Astrocyte (in vitro differentiated cells and primary cell): Measurements from ENCODE around the gene EXOSC9. TPM values are rescaled to one million over a fixed set of nuclear protein-coding genes. Genes with fewer than 3 reads are reported as not detected.

ENCODE experiments used
- DNase-seq: peaks from one replicate; pipeline ENCODE4 v3.0.0-alpha.2; 2010; ENCODE audit warnings: low read depth
- FAIRE-seq: peaks from 2 replicates; lab custom pipeline; 2011; peaks lifted over from hg19 to GRCh38; lab: Jason Lieb, UNC
- H2AFZ ChIP-seq: 2 replicates; pipeline ENCODE4 v1.6.0; 2012; ENCODE audit warnings: low read depth, low read length, inconsistent platforms
- H3K27ac ChIP-seq: 2 replicates; pipeline ENCODE4 v1.5.1; 2011; ENCODE audit warnings: low read depth, low read length, inconsistent platforms
- H3K27me3 ChIP-seq: 2 replicates; pipeline ENCODE4 v1.6.0; 2011; ENCODE audit warnings: low read length, inconsistent platforms; ENCODE audit not compliant: insufficient read depth
- H3K36me3 ChIP-seq: 2 replicates; pipeline ENCODE4 v1.5.1; 2011; ENCODE audit warnings: low read length, inconsistent platforms; ENCODE audit not compliant: insufficient read depth
- H3K4me1 ChIP-seq: 2 replicates; pipeline ENCODE4 v1.5.1; 2011; ENCODE audit warnings: low read length, inconsistent platforms; ENCODE audit not compliant: insufficient read depth
- H3K4me2 ChIP-seq: 2 replicates; pipeline ENCODE4 v1.6.0; 2012; ENCODE audit warnings: low read length, inconsistent platforms
- H3K4me3 ChIP-seq: 2 replicates; pipeline ENCODE4 v1.5.1; 2011; ENCODE audit warnings: low read depth, mild to moderate bottlenecking, low read length, inconsistent platforms; ENCODE audit not compliant: insufficient read depth
- H3K79me2 ChIP-seq: 2 replicates; pipeline ENCODE4 v1.6.0; 2012; ENCODE audit warnings: mild to moderate bottlenecking, low read length, inconsistent platforms; ENCODE audit not compliant: insufficient read depth
- H3K9ac ChIP-seq: 2 replicates; pipeline ENCODE4 v1.6.0; 2012; ENCODE audit warnings: mild to moderate bottlenecking, low read length, inconsistent platforms
- H3K9me3 ChIP-seq: 2 replicates; pipeline ENCODE4 v1.5.1; 2012; ENCODE audit warnings: low read depth, mild to moderate bottlenecking, low read length, inconsistent platforms; ENCODE audit not compliant: insufficient read depth
- H4K20me1 ChIP-seq: 2 replicates; pipeline ENCODE4 v1.6.0; 2012; ENCODE audit warnings: low read length, inconsistent platforms; ENCODE audit not compliant: insufficient read depth
- H3K27ac Mint-ChIP-seq: one replicate; pipeline ENCODE4 v1.8.0; 2021; ENCODE audit warnings: mild to moderate bottlenecking, mixed read lengths; ENCODE audit not compliant: unreplicated experiment
- H3K27me3 Mint-ChIP-seq: one replicate; pipeline ENCODE4 v1.8.0; 2021; ENCODE audit warnings: low read depth, mixed read lengths; ENCODE audit not compliant: unreplicated experiment
- H3K36me3 Mint-ChIP-seq: one replicate; pipeline ENCODE4 v1.8.0; 2021; ENCODE audit warnings: low read depth, mixed read lengths; ENCODE audit not compliant: unreplicated experiment
- H3K4me1 Mint-ChIP-seq: one replicate; pipeline ENCODE4 v1.8.0; 2021; ENCODE audit warnings: low read depth, mixed read lengths; ENCODE audit not compliant: unreplicated experiment
- H3K4me3 Mint-ChIP-seq: one replicate; pipeline ENCODE4 v1.8.0; 2021; ENCODE audit warnings: mild to moderate bottlenecking, moderate library complexity, mixed read lengths; ENCODE audit not compliant: unreplicated experiment
- H3K9me3 Mint-ChIP-seq: one replicate; pipeline ENCODE4 v1.8.0; 2021; ENCODE audit warnings: mild to moderate bottlenecking, mixed read lengths; ENCODE audit not compliant: unreplicated experiment
- EZH2 ChIP-seq: IDR thresholded peaks from 2 replicates; pipeline ENCODE4 v1.6.1; 2012; ENCODE audit warnings: mild to moderate bottlenecking, low read length, inconsistent platforms; ENCODE audit not compliant: insufficient read depth
- total RNA-seq: library from RNA; stranded (reverse); gene quantifications from 2 replicates; pipeline ENCODE4 v1.2.1, GENCODE V29; 2021
- TF ChIP-seq, protein P1 (sequence below): IDR thresholded peaks from 2 replicates; pipeline ENCODE4 v1.5.1; 2011; ENCODE audit warnings: low read depth, mild to moderate bottlenecking, inconsistent platforms, low read length, moderate library complexity; ENCODE audit not compliant: insufficient read depth

EXOSC9 gene
- total RNA-seq, 1 donor from 2014 or later: 18.3 TPM

DNA sequence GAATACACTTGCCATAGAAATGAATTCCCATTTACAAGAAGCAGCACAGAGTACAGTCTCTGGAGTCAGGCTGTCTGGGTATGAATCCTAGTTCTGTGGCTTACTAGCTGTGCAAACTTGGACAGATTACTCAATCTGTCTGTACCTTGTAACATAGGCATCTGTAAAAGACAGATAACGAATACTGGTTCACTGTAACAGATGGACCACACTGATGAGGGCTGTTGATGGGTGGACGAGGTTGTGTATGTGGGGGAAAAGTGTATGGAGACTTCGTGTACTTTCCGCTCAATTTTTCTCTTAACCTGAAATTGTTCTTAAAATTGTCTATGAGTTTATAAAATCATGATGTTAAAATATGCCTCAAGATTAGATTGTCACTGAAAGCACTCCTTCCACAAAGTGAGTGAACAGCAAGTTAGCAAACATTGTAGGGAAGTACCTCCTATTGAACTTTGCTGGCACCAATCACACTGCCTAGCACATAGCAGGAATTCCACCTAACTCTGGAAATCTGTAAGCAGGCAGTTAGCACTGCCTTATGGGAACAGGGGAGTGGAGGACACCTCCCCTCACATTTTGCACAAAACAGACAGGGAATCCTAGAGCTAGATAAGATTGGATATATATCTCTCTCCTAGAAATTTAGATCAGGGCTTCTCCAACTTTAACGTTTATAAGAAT lies 6.5 kb upstream of the EXOSC9 start:
- Histone ChIP-seq H3K79me2 (no peaks in the 10 kb centered on the region), H3K27ac (no peak overlapping the region), H2AFZ (no peak overlapping the region), H3K9ac (no peak overlapping the region), H3K9me3 (no peaks in the 10 kb centered on the region), H3K4me1 (peaks cover 33% of the 10 kb centered on the region), H3K4me3 (no peak overlapping the region), H4K20me1 (no peaks in the 10 kb centered on the region), H3K36me3 (no peaks in the 10 kb centered on the region), H3K27me3 (no peaks in the 10 kb centered on the region), H3K4me2 (no peak overlapping the region)
- no peak for DNase-seq
- H3K9me3 Mint-ChIP-seq: no peaks in the 10 kb centered on the region
- peak; percentile 26 for FAIRE-seq
- TF ChIP-seq EZH2: no peak
- TF ChIP-seq, protein P1, sequence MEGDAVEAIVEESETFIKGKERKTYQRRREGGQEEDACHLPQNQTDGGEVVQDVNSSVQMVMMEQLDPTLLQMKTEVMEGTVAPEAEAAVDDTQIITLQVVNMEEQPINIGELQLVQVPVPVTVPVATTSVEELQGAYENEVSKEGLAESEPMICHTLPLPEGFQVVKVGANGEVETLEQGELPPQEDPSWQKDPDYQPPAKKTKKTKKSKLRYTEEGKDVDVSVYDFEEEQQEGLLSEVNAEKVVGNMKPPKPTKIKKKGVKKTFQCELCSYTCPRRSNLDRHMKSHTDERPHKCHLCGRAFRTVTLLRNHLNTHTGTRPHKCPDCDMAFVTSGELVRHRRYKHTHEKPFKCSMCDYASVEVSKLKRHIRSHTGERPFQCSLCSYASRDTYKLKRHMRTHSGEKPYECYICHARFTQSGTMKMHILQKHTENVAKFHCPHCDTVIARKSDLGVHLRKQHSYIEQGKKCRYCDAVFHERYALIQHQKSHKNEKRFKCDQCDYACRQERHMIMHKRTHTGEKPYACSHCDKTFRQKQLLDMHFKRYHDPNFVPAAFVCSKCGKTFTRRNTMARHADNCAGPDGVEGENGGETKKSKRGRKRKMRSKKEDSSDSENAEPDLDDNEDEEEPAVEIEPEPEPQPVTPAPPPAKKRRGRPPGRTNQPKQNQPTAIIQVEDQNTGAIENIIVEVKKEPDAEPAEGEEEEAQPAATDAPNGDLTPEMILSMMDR: no peak
- H3K27me3 Mint-ChIP-seq: no peaks in the 10 kb centered on the region
- no peak overlapping the region for H3K27ac Mint-ChIP-seq
- H3K4me3 Mint-ChIP-seq: no peak overlapping the region
- H3K36me3 Mint-ChIP-seq: no peaks in the 10 kb centered on the region
- peaks cover 28% of the 10 kb centered on the region for H3K4me1 Mint-ChIP-seq

DNA sequence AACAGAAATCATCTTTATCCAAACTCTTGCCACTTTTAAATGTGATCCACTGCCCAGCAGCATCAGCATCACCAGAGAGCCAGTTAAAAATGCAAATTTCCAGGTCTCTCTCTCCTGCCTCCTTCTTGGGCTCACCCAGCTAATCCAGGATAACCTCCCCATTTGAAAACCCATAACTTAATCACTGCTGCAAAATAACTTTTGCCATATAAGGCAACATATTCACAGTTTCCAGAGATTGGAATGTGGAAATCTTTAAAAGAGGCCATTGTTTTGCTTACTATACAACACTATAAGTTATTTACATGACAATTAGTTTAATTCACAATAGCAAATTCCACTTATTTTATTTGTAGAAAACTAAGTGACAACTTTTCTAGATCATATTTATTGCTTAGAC lies 4.8 kb upstream of the EXOSC9 start:
- Histone ChIP-seq H3K27ac (no peak overlapping the region), H3K27me3 (no peaks in the 10 kb centered on the region), H3K4me1 (peaks cover 21% of the 10 kb centered on the region), H3K9me3 (no peaks in the 10 kb centered on the region), H3K36me3 (no peaks in the 10 kb centered on the region), H2AFZ (no peak overlapping the region), H3K4me2 (no peak overlapping the region), H3K79me2 (peaks cover 2% of the 10 kb centered on the region), H3K4me3 (no peak overlapping the region), H3K9ac (no peak overlapping the region), H4K20me1 (no peaks in the 10 kb centered on the region)
- Mint-ChIP-seq H3K27me3 (no peaks in the 10 kb centered on the region), H3K4me3 (no peak overlapping the region), H3K9me3 (no peaks in the 10 kb centered on the region), H3K4me1 (peaks cover 15% of the 10 kb centered on the region), H3K36me3 (no peaks in the 10 kb centered on the region), H3K27ac (no peak overlapping the region)
- TF ChIP-seq, protein P1: no peak
- TF ChIP-seq EZH2: no peak
- no peak for DNase-seq
- FAIRE-seq: no peak

DNA sequence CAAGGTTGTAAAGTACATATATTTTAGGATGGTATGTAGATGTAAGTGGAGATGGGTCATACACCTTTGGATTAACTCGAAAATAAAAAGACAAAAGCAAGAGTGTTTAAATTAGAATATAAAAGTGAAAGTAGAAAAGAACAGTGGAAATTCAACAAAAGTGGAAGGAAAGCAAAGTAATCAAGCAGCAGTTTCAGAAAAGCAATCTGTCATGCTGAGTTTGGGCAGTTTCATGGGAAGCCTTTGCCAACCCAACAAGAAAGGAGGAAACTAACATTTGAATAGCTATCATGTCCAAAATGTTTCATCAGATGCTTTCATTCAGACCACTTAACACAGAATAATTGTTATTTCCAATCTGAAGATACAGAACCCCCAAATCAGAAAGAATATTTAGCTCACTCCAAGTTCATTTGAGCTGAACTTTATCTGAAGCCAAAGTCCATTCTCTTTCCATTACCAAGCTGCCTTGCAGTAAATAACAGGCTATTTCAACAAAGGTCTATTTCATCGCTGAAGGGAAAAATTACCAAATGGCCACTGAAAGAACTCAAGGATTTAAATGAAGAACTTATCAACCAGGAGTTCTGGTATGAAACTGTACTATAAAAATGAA lies 1.8 kb upstream of the EXOSC9 start:
- Mint-ChIP-seq H3K36me3 (no peaks in the 10 kb centered on the region), H3K27ac (no peak overlapping the region), H3K4me3 (no peak overlapping the region), H3K27me3 (no peaks in the 10 kb centered on the region), H3K9me3 (no peaks in the 10 kb centered on the region), H3K4me1 (peaks cover 15% of the 10 kb centered on the region)
- Histone ChIP-seq H3K4me3 (no peak overlapping the region), H3K79me2 (peaks cover 23% of the 10 kb centered on the region), H3K9me3 (no peaks in the 10 kb centered on the region), H3K27ac (no peak overlapping the region), H2AFZ (no peak overlapping the region), H4K20me1 (no peaks in the 10 kb centered on the region), H3K27me3 (no peaks in the 10 kb centered on the region), H3K4me1 (peaks cover 17% of the 10 kb centered on the region), H3K9ac (no peak overlapping the region), H3K4me2 (no peak overlapping the region), H3K36me3 (peaks cover 7% of the 10 kb centered on the region)
- FAIRE-seq (no peak), DNase-seq (no peak)
- no peak for TF ChIP-seq EZH2
